SW480 (cell line): Measurements from ENCODE around the gene SNCAIP.
"Not testable (repeated sequence)": the region's sequence is repeated elsewhere in the genome, so short reads cannot be mapped to it uniquely, and the experiment has no call there.

Experiments
- DNase-seq: peaks from one replicate; pipeline ENCODE4 v3.0.0-alpha.2; 2016; ENCODE audit warnings: low spot score

Gene SNCAIP

GRCh38 chr5:122468351-122469116 lies 156.5 kb downstream of the SNCAIP start:
- no peak for DNase-seq

- DNase-seq: no peak
Measured at GRCh38 chr5:122469384-122469919, 157.4 kb downstream of the SNCAIP start.

GRCh38 chr5:122470365-122470764 lies 158.3 kb downstream of the SNCAIP start:
- DNase-seq: no peak

GRCh38 chr5:122471031-122471751 lies 159.2 kb downstream of the SNCAIP start:
- no peak for DNase-seq

- DNase-seq: no peak
Measured at GRCh38 chr5:122471752-122472061, 159.7 kb downstream of the SNCAIP start.

- no peak for DNase-seq
Measured at GRCh38 chr5:122473138-122473843, 161.3 kb downstream of the SNCAIP start.

GRCh38 chr5:122473941-122474340 lies 161.9 kb downstream of the SNCAIP start:
- DNase-seq: no peak

GRCh38 chr5:122478741-122479442 lies 166.9 kb downstream of the SNCAIP start:
- DNase-seq: no peak

GRCh38 chr5:122480146-122480545 lies 168.1 kb downstream of the SNCAIP start:
- DNase-seq: no peak

GRCh38 chr5:122484103-122484502 lies 172.1 kb downstream of the SNCAIP start:
- DNase-seq: no peak

GRCh38 chr5:122485226-122485625 lies 173.2 kb downstream of the SNCAIP start:
- DNase-seq: no peak

GRCh38 chr5:122486616-122487015 lies 174.6 kb downstream of the SNCAIP start:
- DNase-seq: not testable (repeated sequence)

GRCh38 chr5:122490718-122491117 lies 178.7 kb downstream of the SNCAIP start:
- DNase-seq: no peak

GRCh38 chr5:122492675-122493074 lies 180.6 kb downstream of the SNCAIP start:
- peak; percentile 11 for DNase-seq

GRCh38 chr5:122493091-122494021 lies 181.3 kb downstream of the SNCAIP start:
- no peak for DNase-seq

- DNase-seq: no peak
Measured at GRCh38 chr5:122494109-122494508, 182.1 kb downstream of the SNCAIP start.

GRCh38 chr5:122498163-122498562 lies 186.1 kb downstream of the SNCAIP start:
- DNase-seq: no peak

- no peak for DNase-seq
Measured at GRCh38 chr5:122499585-122499984, 187.5 kb downstream of the SNCAIP start.

- DNase-seq: peak; percentile 53
Measured at GRCh38 chr5:122500245-122501088, 188.4 kb downstream of the SNCAIP start.

GRCh38 chr5:122501089-122501435 lies 189.0 kb downstream of the SNCAIP start:
- DNase-seq: no peak
